ENCODE measurements around the gene KLHL24.

- TF ChIP-seq CTCF (IDR thresholded peaks at IDR 0.05) (no peak), POLR2AphosphoS5 (IDR thresholded peaks at IDR 0.05) (no peak)
These were observed 43.4 kb upstream of the KLHL24 start for GRCh38 chr3:183591881-183592521.
